ENCODE data around the gene TCEAL9. TPM values are rescaled to one million over a fixed set of nuclear protein-coding genes. Genes with fewer than 3 reads are reported as not detected.

Gene TCEAL9
- total and polyA plus RNA-seq, 2 donors (not counting 3 experiments of a cell fraction or from before 2014, with no cell fraction given), result 61.7 to 98.3 TPM

- Histone ChIP-seq H3K9me1 (replicated peaks; ENCODE audit: control insufficient read depth, extremely low read depth, insufficient read depth, low read length) (no peaks in the 10 kb centered on the region), H3K4me1 (ENCODE audit: control insufficient read depth, extremely low read depth, insufficient read depth, low read length) (peaks cover 40% of the 10 kb centered on the region), H3K27ac (ENCODE audit: insufficient read depth, low read depth, low read length) (no peak overlapping the region), H3K79me2 (ENCODE audit: control insufficient read depth, insufficient read depth, low read length) (no peaks in the 10 kb centered on the region), H2AFZ (ENCODE audit: low read depth, low read length) (no peak overlapping the region), H4K20me1 (replicated peaks; ENCODE audit: control insufficient read depth, extremely low read depth, insufficient read depth, low read length) (no peaks in the 10 kb centered on the region), H3K9me3 (replicated peaks; ENCODE audit: control insufficient read depth, insufficient read depth, low read length) (no peaks in the 10 kb centered on the region), H3K36me3 (ENCODE audit: control insufficient read depth in 2 of 2, extremely low read depth in 1 of 2, insufficient read depth in 2 of 2, low read length in 2 of 2) (no peaks in the 10 kb centered on the region), H3K4me2 (ENCODE audit: insufficient read depth, low read length) (no peak overlapping the region), H3K9ac (replicated peaks; ENCODE audit: extremely low read depth, insufficient read depth, low read length) (no peak overlapping the region), H3K27me3 (ENCODE audit: control insufficient read depth in 2 of 2, insufficient read depth in 2 of 2, low read length in 2 of 2) (no peaks in the 10 kb centered on the region), H3K4me3 (replicated peaks in 1 of 3; ENCODE audit: insufficient read depth in 1 of 3, low read depth in 1 of 3, low read length in 3 of 3) (no peak overlapping the region)
- dilution Hi-C loops (cut with MboI; ENCODE audit: extremely low pct_ligation_motif_present, low sequenced_read_pairs), result no loop called here
- intact Hi-C loops (cut with micrococcal nuclease), result no loop called here
- TF ChIP-seq POLR2A (IDR thresholded peaks at IDR 0.05; ENCODE audit: low read depth, low read length) (no peak), JUN (IDR thresholded peaks at IDR 0.05; ENCODE audit: borderline replicate concordance, insufficient read depth, insufficient read length, low read depth) (no peak), FOS (IDR thresholded peaks at IDR 0.05; ENCODE audit: borderline replicate concordance, insufficient read depth, low read length) (no peak)
- ChIA-PET POLR2A (no interaction called here), CTCF (no interaction called here)
- BruUV-seq (replicated peaks), result no TSS peak
- DNase-seq (ENCODE audit: low read depth, low spot score) (no peak), FAIRE-seq (no peak)
Observed at GRCh38 chrX:103400931-103401330, 44.6 kb downstream of the TCEAL9 start.

- DNase-seq (ENCODE audit: low read depth, low spot score), result peak; percentile 79
- intact Hi-C loops (cut with micrococcal nuclease) (loop anchor here (1.0 kb wide), 5 partner anchors 27 to 283 kb away; partner anchors contain the start of gene TCEAL9), dilution Hi-C loops (cut with MboI; ENCODE audit: extremely low pct_ligation_motif_present, low sequenced_read_pairs) (no loop called here)
- Histone ChIP-seq H2AFZ (ENCODE audit: low read depth, low read length) (peak overlapping the region; percentile 26), H3K9me3 (replicated peaks; ENCODE audit: control insufficient read depth, insufficient read depth, low read length) (no peaks in the 10 kb centered on the region), H3K36me3 (ENCODE audit: control insufficient read depth in 2 of 2, extremely low read depth in 1 of 2, insufficient read depth in 2 of 2, low read length in 2 of 2) (no peaks in the 10 kb centered on the region), H4K20me1 (replicated peaks; ENCODE audit: control insufficient read depth, extremely low read depth, insufficient read depth, low read length) (no peaks in the 10 kb centered on the region), H3K9me1 (replicated peaks; ENCODE audit: control insufficient read depth, extremely low read depth, insufficient read depth, low read length) (no peaks in the 10 kb centered on the region), H3K4me3 (replicated peaks in 1 of 3; ENCODE audit: insufficient read depth in 1 of 3, low read depth in 1 of 3, low read length in 3 of 3) (peak overlapping the region; percentile 19 to 62 (median 41)), H3K27me3 (ENCODE audit: control insufficient read depth in 2 of 2, insufficient read depth in 2 of 2, low read length in 2 of 2) (no peaks in the 10 kb centered on the region), H3K27ac (ENCODE audit: insufficient read depth, low read depth, low read length) (peak overlapping the region; percentile 71), H3K4me2 (ENCODE audit: insufficient read depth, low read length) (peak overlapping the region; percentile 47), H3K79me2 (ENCODE audit: control insufficient read depth, insufficient read depth, low read length) (no peaks in the 10 kb centered on the region), H3K4me1 (ENCODE audit: control insufficient read depth, extremely low read depth, insufficient read depth, low read length) (peaks cover 11% of the 10 kb centered on the region), H3K9ac (replicated peaks; ENCODE audit: extremely low read depth, insufficient read depth, low read length) (peak overlapping the region; percentile 77)
- POLR2A ChIA-PET, result interaction anchor here (1.3 kb wide), 1 partner anchor 48 kb away, joined by 7 read pairs; the partner anchor contains the start of gene TCEAL9
- TSS peak; percentile 79 for BruUV-seq (replicated peaks)
- CTCF ChIA-PET, result interaction anchor here (0.7 to 1.4 kb wide), 3 partner anchors 60 to 193 kb away, joined by 3 to 11 read pairs (median 8); no protein-coding TSS in a partner anchor
- TF ChIP-seq, protein P1, sequence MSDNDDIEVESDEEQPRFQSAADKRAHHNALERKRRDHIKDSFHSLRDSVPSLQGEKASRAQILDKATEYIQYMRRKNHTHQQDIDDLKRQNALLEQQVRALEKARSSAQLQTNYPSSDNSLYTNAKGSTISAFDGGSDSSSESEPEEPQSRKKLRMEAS (IDR thresholded peaks at IDR 0.05; ENCODE audit: insufficient read depth, insufficient read length), result no peak
- no peak for TF ChIP-seq FOS (IDR thresholded peaks at IDR 0.05; ENCODE audit: borderline replicate concordance, insufficient read depth, low read length)
- no peak for TF ChIP-seq EZH2 (IDR thresholded peaks at IDR 0.05; ENCODE audit: borderline replicate concordance, low read depth, low read length, severe bottlenecking)
- peak; percentile 64 for TF ChIP-seq JUN (IDR thresholded peaks at IDR 0.05; ENCODE audit: borderline replicate concordance, insufficient read depth, insufficient read length, low read depth)
- peak; percentile 13 for TF ChIP-seq GATA2 (IDR thresholded peaks at IDR 0.05; ENCODE audit: insufficient read depth, insufficient read length, low read depth, low read length)
- TF ChIP-seq POLR2A (IDR thresholded peaks at IDR 0.05; ENCODE audit: low read depth, low read length), result no peak
- no peak for TF ChIP-seq MYC (IDR thresholded peaks at IDR 0.05; ENCODE audit: low read depth, low read length)
- TF ChIP-seq POLR2AphosphoS5 (IDR thresholded peaks at IDR 0.05; ENCODE audit: insufficient read depth, low read depth, low read length), result peak; percentile 49
- TF ChIP-seq, protein P2, sequence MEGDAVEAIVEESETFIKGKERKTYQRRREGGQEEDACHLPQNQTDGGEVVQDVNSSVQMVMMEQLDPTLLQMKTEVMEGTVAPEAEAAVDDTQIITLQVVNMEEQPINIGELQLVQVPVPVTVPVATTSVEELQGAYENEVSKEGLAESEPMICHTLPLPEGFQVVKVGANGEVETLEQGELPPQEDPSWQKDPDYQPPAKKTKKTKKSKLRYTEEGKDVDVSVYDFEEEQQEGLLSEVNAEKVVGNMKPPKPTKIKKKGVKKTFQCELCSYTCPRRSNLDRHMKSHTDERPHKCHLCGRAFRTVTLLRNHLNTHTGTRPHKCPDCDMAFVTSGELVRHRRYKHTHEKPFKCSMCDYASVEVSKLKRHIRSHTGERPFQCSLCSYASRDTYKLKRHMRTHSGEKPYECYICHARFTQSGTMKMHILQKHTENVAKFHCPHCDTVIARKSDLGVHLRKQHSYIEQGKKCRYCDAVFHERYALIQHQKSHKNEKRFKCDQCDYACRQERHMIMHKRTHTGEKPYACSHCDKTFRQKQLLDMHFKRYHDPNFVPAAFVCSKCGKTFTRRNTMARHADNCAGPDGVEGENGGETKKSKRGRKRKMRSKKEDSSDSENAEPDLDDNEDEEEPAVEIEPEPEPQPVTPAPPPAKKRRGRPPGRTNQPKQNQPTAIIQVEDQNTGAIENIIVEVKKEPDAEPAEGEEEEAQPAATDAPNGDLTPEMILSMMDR (IDR thresholded peaks at IDR 0.05; ENCODE audit: extremely low read depth in 1 of 2, insufficient read depth in 1 of 2, low read depth in 1 of 2, low read length in 2 of 2), result no peak
- FAIRE-seq, result peak; percentile 84
Observed at GRCh38 chrX:103404231-103405008, 48.1 kb downstream of the TCEAL9 start.

All from endothelial cell of umbilical vein (primary cell).